ENCODE results near the gene PEG3.

DNA sequence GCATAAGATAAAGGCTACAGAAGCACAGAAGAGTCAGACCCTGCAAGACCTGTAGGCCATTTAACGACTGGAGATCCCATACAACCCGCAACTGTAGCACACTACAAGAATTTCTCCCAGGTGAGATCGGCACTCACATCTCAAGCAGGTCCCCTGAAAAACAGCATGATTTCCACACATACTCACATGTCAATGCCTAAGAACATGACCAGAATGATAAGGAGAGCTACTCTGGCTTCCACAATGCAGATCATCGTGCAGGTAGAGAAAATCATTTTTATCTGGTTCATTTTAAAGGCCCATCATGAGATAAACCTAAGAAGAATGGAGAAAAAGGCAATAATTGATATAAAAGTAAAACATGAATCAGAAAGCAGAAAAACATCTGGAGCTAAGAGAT is 17.5 kb upstream of the PEG3 start:
- TF ChIP-seq, protein P1, sequence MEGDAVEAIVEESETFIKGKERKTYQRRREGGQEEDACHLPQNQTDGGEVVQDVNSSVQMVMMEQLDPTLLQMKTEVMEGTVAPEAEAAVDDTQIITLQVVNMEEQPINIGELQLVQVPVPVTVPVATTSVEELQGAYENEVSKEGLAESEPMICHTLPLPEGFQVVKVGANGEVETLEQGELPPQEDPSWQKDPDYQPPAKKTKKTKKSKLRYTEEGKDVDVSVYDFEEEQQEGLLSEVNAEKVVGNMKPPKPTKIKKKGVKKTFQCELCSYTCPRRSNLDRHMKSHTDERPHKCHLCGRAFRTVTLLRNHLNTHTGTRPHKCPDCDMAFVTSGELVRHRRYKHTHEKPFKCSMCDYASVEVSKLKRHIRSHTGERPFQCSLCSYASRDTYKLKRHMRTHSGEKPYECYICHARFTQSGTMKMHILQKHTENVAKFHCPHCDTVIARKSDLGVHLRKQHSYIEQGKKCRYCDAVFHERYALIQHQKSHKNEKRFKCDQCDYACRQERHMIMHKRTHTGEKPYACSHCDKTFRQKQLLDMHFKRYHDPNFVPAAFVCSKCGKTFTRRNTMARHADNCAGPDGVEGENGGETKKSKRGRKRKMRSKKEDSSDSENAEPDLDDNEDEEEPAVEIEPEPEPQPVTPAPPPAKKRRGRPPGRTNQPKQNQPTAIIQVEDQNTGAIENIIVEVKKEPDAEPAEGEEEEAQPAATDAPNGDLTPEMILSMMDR (conservative IDR thresholded peaks at IDR 0.05; ENCODE audit: low read depth, low read length), result no peak
- TF ChIP-seq EZH2 (IDR thresholded peaks at IDR 0.05; ENCODE audit: borderline replicate concordance, low read depth, low read length, poor library complexity, severe bottlenecking), result no peak

Data from A673 (cell line).